MM.1S (cell line): ENCODE results near the gene SIX3.
A peak's percentile ranks its signal among the peaks of the same experiment; 100 is the strongest.

Experiments used
- DNase-seq: peaks from one replicate; pipeline ENCODE4 v3.0.0-alpha.2; 2015
- H2AFZ ChIP-seq: fragments of 300-600 bp; sonication (generic); 2 replicates; pipeline ENCODE4 v1.6.0; 2016; ENCODE audit warnings: antibody characterized with exemption, low read length
- H3F3A ChIP-seq: fragments of 300-600 bp; sonication (generic); 2 replicates; pipeline ENCODE4 v1.6.1; 2016; ENCODE audit warnings: mild to moderate bottlenecking, antibody characterized with exemption, low read length, moderate library complexity, mixed read lengths; ENCODE audit not compliant: insufficient read depth
- H3K27ac ChIP-seq: fragments of 300-600 bp; sonication (generic); 2 replicates; pipeline ENCODE4 v1.5.1; 2016; ENCODE audit warnings: mild to moderate bottlenecking, low read length
- H3K27me3 ChIP-seq: fragments of 300-600 bp; sonication (generic); replicated peaks from 2 replicates; pipeline ENCODE4 v1.6.0; 2016; ENCODE audit warnings: low read length; ENCODE audit not compliant: insufficient read depth
- H3K36me3 ChIP-seq: fragments of 300-600 bp; sonication (generic); replicated peaks from 2 replicates; pipeline ENCODE4 v1.6.1; 2016; ENCODE audit warnings: mild to moderate bottlenecking, low read length, mixed read lengths; ENCODE audit not compliant: insufficient read depth
- H3K4me1 ChIP-seq: fragments of 300-600 bp; sonication (generic); 2 replicates; pipeline ENCODE4 v1.6.1; 2016; ENCODE audit warnings: low read length, mixed read lengths
- H3K4me2 ChIP-seq: fragments of 300-600 bp; sonication (generic); 2 replicates; pipeline ENCODE4 v1.6.0; 2016; ENCODE audit warnings: low read depth, low read length
- H3K4me3 ChIP-seq: fragments of 300-600 bp; sonication (generic); 2 replicates; pipeline ENCODE4 v1.5.1; 2016; ENCODE audit warnings: low read length, mixed read lengths
- H3K79me2 ChIP-seq: fragments of 300-600 bp; sonication (generic); 2 replicates; pipeline ENCODE4 v1.6.1; 2016; ENCODE audit warnings: mixed run types, low read length, mixed read lengths
- H3K9ac ChIP-seq: fragments of 300-600 bp; sonication (generic); 2 replicates; pipeline ENCODE4 v1.6.1; 2016; ENCODE audit warnings: low read length, mixed read lengths
- H3K9me2 ChIP-seq: fragments of 300-600 bp; sonication (generic); replicated peaks from 2 replicates; pipeline ENCODE4 v1.6.1; 2016; ENCODE audit warnings: mild to moderate bottlenecking, low read length, mixed read lengths; ENCODE audit not compliant: insufficient read depth
- H3K9me3 ChIP-seq: fragments of 300-600 bp; sonication (generic); replicated peaks from 2 replicates; pipeline ENCODE4 v1.6.1; 2016; ENCODE audit warnings: mild to moderate bottlenecking, low read length, mixed read lengths; ENCODE audit not compliant: insufficient read depth
- H4K20me1 ChIP-seq: fragments of 300-600 bp; sonication (generic); 2 replicates; pipeline ENCODE4 v1.6.1; 2016; ENCODE audit warnings: mild to moderate bottlenecking, low read length, moderate library complexity, mixed read lengths; ENCODE audit not compliant: insufficient read depth
- EZH2 ChIP-seq: fragments of 300-600 bp; sonication (generic); optimal IDR thresholded peaks from 2 replicates; pipeline ENCODE3; 2017; ENCODE audit warnings: low read depth, mild to moderate bottlenecking, antibody characterized with exemption, low read length, mixed read lengths
- EZH2phosphoT487 ChIP-seq: fragments of 300-600 bp; sonication (generic); IDR thresholded peaks from 2 replicates; pipeline ENCODE4 v1.6.1; 2018; ENCODE audit warnings: antibody characterized with exemption, low read length
- TF ChIP-seq, protein P1 (sequence below): fragments of 300-600 bp; sonication (generic); IDR thresholded peaks from 2 replicates; pipeline ENCODE4 v1.5.1; 2016; ENCODE audit warnings: antibody characterized with exemption, low read length, mixed read lengths

The SIX3 gene

DNA sequence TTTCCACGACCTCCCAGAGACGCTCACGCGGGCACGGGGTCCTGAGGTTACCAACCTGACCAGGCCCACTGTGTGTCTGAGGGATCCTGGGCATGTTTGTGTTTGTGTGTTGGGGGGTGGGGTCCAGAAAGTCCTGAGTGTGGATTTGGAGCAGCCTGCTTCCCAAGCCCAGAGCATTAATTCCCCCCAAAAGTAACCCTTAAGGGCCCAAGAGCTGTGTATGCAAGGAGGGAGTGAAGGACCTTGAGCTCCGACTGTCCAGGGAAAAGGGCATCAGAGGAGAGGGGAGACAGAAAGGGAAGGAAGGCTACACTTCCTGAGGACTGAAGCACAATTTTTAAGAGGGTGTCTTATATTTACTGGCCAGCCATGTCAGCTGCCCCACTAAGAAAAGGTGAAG is 5.2 kb upstream of the SIX3 start:
- no peaks in the 10 kb centered on the region for H3K36me3 ChIP-seq

DNA sequence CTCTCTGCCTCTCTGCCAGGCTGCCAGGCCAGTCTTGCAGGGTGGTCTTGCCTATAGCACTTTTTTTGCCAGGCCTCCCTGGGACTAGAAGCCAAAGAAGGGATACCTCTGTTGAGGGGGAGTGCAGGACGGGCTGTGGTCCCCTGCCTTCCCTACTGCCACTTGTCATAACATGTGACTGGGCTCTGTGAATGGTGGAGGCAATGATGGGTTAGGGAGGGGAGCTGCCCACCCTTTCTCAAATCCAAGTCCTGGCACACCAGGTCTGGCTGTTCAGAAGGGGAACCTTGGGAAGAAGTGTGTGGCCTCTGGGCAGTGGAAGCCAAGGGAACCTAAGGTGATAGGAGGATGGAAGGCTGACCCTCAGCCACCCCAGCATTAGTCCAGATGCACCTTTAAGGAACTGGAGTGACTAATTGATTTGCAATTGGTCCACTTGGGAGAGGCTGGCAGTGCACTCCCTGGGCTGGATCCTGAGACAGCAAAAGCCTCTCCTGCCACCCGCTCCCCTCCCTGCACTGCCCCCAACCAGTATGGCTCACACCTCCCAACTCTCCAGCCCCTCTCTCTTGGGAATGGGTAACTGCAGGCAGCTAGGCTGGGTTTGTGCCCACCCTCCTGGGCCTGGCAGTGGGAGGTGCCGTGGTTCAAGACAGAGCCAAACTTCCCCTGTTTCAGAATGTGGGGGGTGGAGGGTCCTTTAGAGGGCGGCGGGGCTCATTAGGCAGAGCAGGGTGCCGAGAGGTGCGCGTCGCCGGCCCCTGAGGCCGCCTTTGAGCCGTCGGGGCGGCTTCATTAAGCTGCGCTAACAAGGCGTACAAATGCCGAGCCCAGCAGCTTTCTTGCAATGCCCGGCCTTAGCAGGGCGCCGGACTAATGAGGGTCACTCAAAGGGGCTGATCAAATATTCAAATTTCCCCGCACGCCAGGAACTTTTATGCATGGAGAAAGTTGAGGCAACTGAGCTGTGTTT is 4.5 kb upstream of the SIX3 start:
- no peak for DNase-seq
- Histone ChIP-seq H3K79me2 (no peaks in the 10 kb centered on the region), H3K4me1 (no peaks in the 10 kb centered on the region), H3K9me3 (no peaks in the 10 kb centered on the region), H3K36me3 (no peaks in the 10 kb centered on the region), H3K9me2 (no peaks in the 10 kb centered on the region), H3K4me2 (no peak overlapping the region), H2AFZ (no peak overlapping the region), H3F3A (no peaks in the 10 kb centered on the region), H3K9ac (no peak overlapping the region), H3K4me3 (no peak overlapping the region), H3K27ac (no peak overlapping the region), H4K20me1 (no peaks in the 10 kb centered on the region), H3K27me3 (peaks cover 91% of the 10 kb centered on the region)
- TF ChIP-seq, protein P1, sequence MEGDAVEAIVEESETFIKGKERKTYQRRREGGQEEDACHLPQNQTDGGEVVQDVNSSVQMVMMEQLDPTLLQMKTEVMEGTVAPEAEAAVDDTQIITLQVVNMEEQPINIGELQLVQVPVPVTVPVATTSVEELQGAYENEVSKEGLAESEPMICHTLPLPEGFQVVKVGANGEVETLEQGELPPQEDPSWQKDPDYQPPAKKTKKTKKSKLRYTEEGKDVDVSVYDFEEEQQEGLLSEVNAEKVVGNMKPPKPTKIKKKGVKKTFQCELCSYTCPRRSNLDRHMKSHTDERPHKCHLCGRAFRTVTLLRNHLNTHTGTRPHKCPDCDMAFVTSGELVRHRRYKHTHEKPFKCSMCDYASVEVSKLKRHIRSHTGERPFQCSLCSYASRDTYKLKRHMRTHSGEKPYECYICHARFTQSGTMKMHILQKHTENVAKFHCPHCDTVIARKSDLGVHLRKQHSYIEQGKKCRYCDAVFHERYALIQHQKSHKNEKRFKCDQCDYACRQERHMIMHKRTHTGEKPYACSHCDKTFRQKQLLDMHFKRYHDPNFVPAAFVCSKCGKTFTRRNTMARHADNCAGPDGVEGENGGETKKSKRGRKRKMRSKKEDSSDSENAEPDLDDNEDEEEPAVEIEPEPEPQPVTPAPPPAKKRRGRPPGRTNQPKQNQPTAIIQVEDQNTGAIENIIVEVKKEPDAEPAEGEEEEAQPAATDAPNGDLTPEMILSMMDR = no peak
- no peak for TF ChIP-seq EZH2phosphoT487
- TF ChIP-seq EZH2 = no peak

More for the DNA sequence above, 5.2 kb upstream of the SIX3 start:
- Histone ChIP-seq H3K9ac (no peak overlapping the region), H3K79me2 (no peaks in the 10 kb centered on the region), H3K9me3 (no peaks in the 10 kb centered on the region), H4K20me1 (no peaks in the 10 kb centered on the region), H3K9me2 (no peaks in the 10 kb centered on the region), H3K27me3 (peaks cover 96% of the 10 kb centered on the region), H3K4me3 (no peak overlapping the region), H3K27ac (no peak overlapping the region), H3K4me1 (no peaks in the 10 kb centered on the region), H2AFZ (no peak overlapping the region), H3K4me2 (no peak overlapping the region), H3F3A (no peaks in the 10 kb centered on the region)
- DNase-seq = no peak
- TF ChIP-seq EZH2 (no peak), EZH2phosphoT487 (no peak)
- TF ChIP-seq, protein P1 = no peak

DNA sequence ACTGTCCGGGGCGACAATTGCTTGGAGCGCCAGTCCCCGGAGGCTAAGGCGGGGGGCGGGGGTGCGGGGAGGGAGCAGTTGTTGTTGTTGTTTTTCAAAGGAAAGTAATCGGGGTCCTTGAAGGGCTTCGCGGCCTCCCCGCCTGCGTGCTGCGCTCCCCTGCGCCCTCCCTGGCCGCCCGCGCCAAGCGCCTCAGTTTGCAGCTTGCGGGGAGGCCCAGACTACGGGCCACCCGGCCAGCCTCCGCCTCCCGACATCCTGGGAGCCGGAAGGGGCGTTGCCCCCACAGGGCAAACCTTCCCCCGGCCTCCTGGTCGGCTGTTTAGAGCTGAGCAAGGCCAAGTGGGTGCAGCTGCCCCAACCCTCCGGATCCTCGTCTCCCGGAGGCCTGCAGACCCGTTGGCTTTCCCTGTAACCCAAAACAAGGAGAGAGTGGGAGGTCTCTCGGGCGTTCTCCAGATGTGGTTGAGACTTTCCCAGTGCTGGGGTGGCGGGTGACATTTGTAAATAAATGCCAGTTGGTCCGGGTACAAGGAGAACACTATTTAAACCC is 3.7 kb upstream of the SIX3 start:
- H3K79me2 ChIP-seq = no peaks in the 10 kb centered on the region
- no peak overlapping the region for H3K4me3 ChIP-seq
- no peak for DNase-seq
- H3K4me1 ChIP-seq = no peaks in the 10 kb centered on the region
- no peak overlapping the region for H2AFZ ChIP-seq
- no peaks in the 10 kb centered on the region for H3K36me3 ChIP-seq
- no peaks in the 10 kb centered on the region for H3K9me3 ChIP-seq
- no peak overlapping the region for H3K27ac ChIP-seq
- no peaks in the 10 kb centered on the region for H4K20me1 ChIP-seq
- H3K9ac ChIP-seq = no peak overlapping the region
- TF ChIP-seq, protein P1 = no peak
- TF ChIP-seq EZH2phosphoT487 (no peak), EZH2 (no peak)
- peaks cover 83% of the 10 kb centered on the region for H3K27me3 ChIP-seq
- 0 out of 2 replicates have a peak overlapping the region, but pooled peaks have one; percentile 15 for H3K4me2 ChIP-seq
- H3F3A ChIP-seq = no peaks in the 10 kb centered on the region
- no peaks in the 10 kb centered on the region for H3K9me2 ChIP-seq
